Activated T-cell treated with anti-CD3 and anti-CD28 coated beads, Interleukin-2, amount 50 U/mL, for 48 hours (primary cell): ENCODE measurements around the gene SLC9A1.
"Not testable (repeated sequence)": the region's sequence is repeated elsewhere in the genome, so short reads cannot be mapped to it uniquely, and the experiment has no call there.

ENCODE experiments used
- DNase-seq, 2 experiments: peaks; one replicate each; pipeline ENCODE4 v3.0.0-alpha.2; 2020

Gene SLC9A1

GRCh38 chr1:27130798-27131197 is 24.1 kb downstream of the SLC9A1 start:
- no peak for DNase-seq

- no peak for DNase-seq
Observed at GRCh38 chr1:27129225-27129624, 25.7 kb downstream of the SLC9A1 start.

- DNase-seq, result no peak
Observed at GRCh38 chr1:27127419-27127818, 27.5 kb downstream of the SLC9A1 start.

- no peak for DNase-seq
Observed at GRCh38 chr1:27126391-27126790, 28.5 kb downstream of the SLC9A1 start.

- not testable (repeated sequence) for DNase-seq
Observed at GRCh38 chr1:27125125-27125524, 29.8 kb downstream of the SLC9A1 start.

GRCh38 chr1:27124405-27124804 is 30.5 kb downstream of the SLC9A1 start:
- no peak for DNase-seq

- no peak for DNase-seq
Observed at GRCh38 chr1:27122652-27123051, 32.3 kb downstream of the SLC9A1 start.

GRCh38 chr1:27120854-27121253 is 34.1 kb downstream of the SLC9A1 start:
- no peak for DNase-seq

- no peak for DNase-seq
Observed at GRCh38 chr1:27118440-27118689, 36.6 kb downstream of the SLC9A1 start.

GRCh38 chr1:27117733-27118439 is 37.0 kb downstream of the SLC9A1 start:
- no peak for DNase-seq

GRCh38 chr1:27116697-27117096 is 38.2 kb downstream of the SLC9A1 start:
- DNase-seq, result no peak

- no peak for DNase-seq
Observed at GRCh38 chr1:27116232-27116631, 38.7 kb downstream of the SLC9A1 start.

- DNase-seq, result no peak
Observed at GRCh38 chr1:27114546-27114945, 40.4 kb downstream of the SLC9A1 start.

- peak in 1 of 2 experiments; percentile 31 for DNase-seq
Observed at GRCh38 chr1:27113861-27114260, 41.1 kb downstream of the SLC9A1 start.

GRCh38 chr1:27111626-27112573 is 43.0 kb downstream of the SLC9A1 start:
- peak; percentile 76 to 80 for DNase-seq

- peak; percentile 61 to 65 for DNase-seq
Observed at GRCh38 chr1:27109103-27109822, 45.7 kb downstream of the SLC9A1 start.

- DNase-seq, result no peak
Observed at GRCh38 chr1:27108588-27108987, 46.3 kb downstream of the SLC9A1 start.

GRCh38 chr1:27106561-27107323 is 48.2 kb downstream of the SLC9A1 start:
- DNase-seq, result no peak

GRCh38 chr1:27105018-27105417 is 49.9 kb downstream of the SLC9A1 start:
- no peak for DNase-seq

- no peak for DNase-seq
Observed at GRCh38 chr1:27103498-27103897, 51.4 kb downstream of the SLC9A1 start.

- DNase-seq, result peak; percentile 92 to 93
Observed at GRCh38 chr1:27102707-27103468, 52.0 kb downstream of the SLC9A1 start.

- DNase-seq, result no peak
Observed at GRCh38 chr1:27102134-27102706, 52.7 kb downstream of the SLC9A1 start.
